H1 (cell line): ENCODE results near the gene FOXN3. TPM values are rescaled to one million over a fixed set of nuclear protein-coding genes. Genes with fewer than 3 reads are reported as not detected.

ENCODE experiments used
- CTCF ChIA-PET: fragments of 300-600 bp; sonication (Branson Sonifier 250); formaldehyde crosslinking; loops from one replicate; lab custom pipeline; 2021; ENCODE audit not compliant: partially characterized antibody; lab: Charles Lee
- POLR2A ChIA-PET: fragments of 300-600 bp; sonication (Branson Sonifier 250); formaldehyde crosslinking; loops from one replicate; lab custom pipeline; 2021; ENCODE audit warnings: inconsistent platforms; ENCODE audit not compliant: partially characterized antibody; lab: Charles Lee
- DNase-seq, 2 experiments: peaks; one replicate each; pipeline versions ENCODE4 v3.0.0 to v3.0.0-alpha.2; 2010 to 2022; ENCODE audit warnings: low spot score in 2 of 2, low read depth in 1 of 2, mixed read lengths in 1 of 2
- FAIRE-seq: peaks from 2 replicates; lab custom pipeline; 2011; peaks lifted over from hg19 to GRCh38; lab: Jason Lieb, UNC
- H2AFZ ChIP-seq: 2 replicates; pipeline ENCODE4 v1.8.1; 2012; ENCODE audit warnings: low read length, inconsistent platforms
- H2AK5ac ChIP-seq: 2 replicates; pipeline ENCODE4 v1.6.1; 2013; ENCODE audit warnings: low read depth, low read length
- H2BK120ac ChIP-seq: replicated peaks from 2 replicates; pipeline ENCODE3; 2013; ENCODE audit warnings: low read depth, low read length, inconsistent platforms
- H2BK12ac ChIP-seq: 2 replicates; pipeline ENCODE4 v1.6.1; 2013; ENCODE audit warnings: low read depth, low read length
- H2BK15ac ChIP-seq: 2 replicates; pipeline ENCODE4 v1.6.1; 2013; ENCODE audit warnings: low read length
- H2BK20ac ChIP-seq: 2 replicates; pipeline ENCODE4 v1.6.1; 2013; ENCODE audit warnings: low read length
- H2BK5ac ChIP-seq: 2 replicates; pipeline ENCODE4 v1.6.1; 2013; ENCODE audit warnings: low read depth, low read length
- H3K14ac ChIP-seq: 2 replicates; pipeline ENCODE4 v1.6.1; 2013; ENCODE audit warnings: inconsistent platforms; ENCODE audit not compliant: insufficient read length
- H3K18ac ChIP-seq: 2 replicates; pipeline ENCODE4 v1.6.1; 2013; ENCODE audit warnings: low read length; ENCODE audit errors: extremely low read depth
- H3K23ac ChIP-seq: 2 replicates; pipeline ENCODE4 v1.6.1; 2013; ENCODE audit warnings: inconsistent platforms; ENCODE audit not compliant: insufficient read length
- H3K23me2 ChIP-seq: 2 replicates; pipeline ENCODE4 v1.6.1; 2013; ENCODE audit warnings: low read depth, low read length
- H3K27ac ChIP-seq: 2 replicates; pipeline ENCODE4 v1.6.1; 2011; ENCODE audit warnings: low read depth, low read length, inconsistent platforms
- H3K27me3 ChIP-seq, 4 experiments: replicated peaks in 1 of 4; 1 replicate in 1 of 4; 2 replicates in 3 of 4; pipeline versions ENCODE4 v1.6.1 to v1.8.1; 2011 to 2013; ENCODE audit warnings: low read length in 3 of 4, mild to moderate bottlenecking in 3 of 4, inconsistent platforms in 2 of 4, mixed read lengths in 2 of 4, moderate library complexity in 1 of 4; ENCODE audit not compliant: control insufficient read depth in 3 of 4, insufficient read depth in 3 of 4; ENCODE audit errors: extremely low read depth in 1 of 4
- H3K36me3 ChIP-seq, 4 experiments: 2 replicates each; pipeline versions ENCODE4 v1.6.1 to v1.8.1; 2011 to 2013; ENCODE audit warnings: mild to moderate bottlenecking in 4 of 4, low read length in 3 of 4, moderate library complexity in 2 of 4, control low read depth in 1 of 4, inconsistent platforms in 1 of 4; ENCODE audit not compliant: insufficient read depth in 4 of 4, control insufficient read depth in 2 of 4
- H3K4ac ChIP-seq: replicated peaks from 2 replicates; pipeline ENCODE3; 2013; ENCODE audit warnings: low read length, low read depth, mixed read lengths, inconsistent platforms; ENCODE audit not compliant: insufficient read length
- H3K4me1 ChIP-seq, 4 experiments: replicated peaks in 1 of 4; 1 replicate in 1 of 4; 2 replicates in 3 of 4; pipeline versions ENCODE4 v1.6.1 to v1.8.1; 2011 to 2013; ENCODE audit warnings: low read length in 3 of 4, inconsistent platforms in 2 of 4, mixed read lengths in 1 of 4; ENCODE audit not compliant: insufficient read depth in 4 of 4, control insufficient read depth in 3 of 4
- H3K4me2 ChIP-seq, 2 experiments: 2 replicates each; pipeline versions ENCODE4 v1.6.1 to v1.8.1; 2011 to 2013; ENCODE audit warnings: low read depth in 2 of 2, low read length in 2 of 2, control low read depth in 1 of 2, inconsistent platforms in 1 of 2, mild to moderate bottlenecking in 1 of 2; ENCODE audit not compliant: insufficient read depth in 1 of 2
- H3K4me3 ChIP-seq, 4 experiments: fragments of 200-600, 300-600 bp in 1 of 4; sonication (generic), shearing (Covaris generic), sonication (Bioruptor Twin) in 1 of 4; 2 replicates each; pipeline versions ENCODE4 v1.5.1 to v1.8.1; 2011 to 2016; ENCODE audit warnings: low read length in 4 of 4, low read depth in 3 of 4, control low read depth in 2 of 4, inconsistent platforms in 2 of 4, mild to moderate bottlenecking in 2 of 4, mixed read lengths in 1 of 4, moderate library complexity in 1 of 4; ENCODE audit not compliant: insufficient read depth in 2 of 4; ENCODE audit errors: extremely low read depth in 1 of 4
- H3K56ac ChIP-seq: replicated peaks from 2 replicates; pipeline ENCODE3; 2013; ENCODE audit warnings: low read depth, mild to moderate bottlenecking, mixed read lengths, low read length, inconsistent platforms; ENCODE audit not compliant: insufficient read length
- H3K79me1 ChIP-seq: 2 replicates; pipeline ENCODE4 v1.6.1; 2013; ENCODE audit warnings: low read depth, low read length, control low read depth
- H3K79me2 ChIP-seq, 2 experiments: 2 replicates each; pipeline versions ENCODE4 v1.6.1 to v1.8.1; 2012 to 2013; ENCODE audit warnings: low read length in 2 of 2, mild to moderate bottlenecking in 2 of 2, inconsistent platforms in 1 of 2; ENCODE audit not compliant: insufficient read depth in 2 of 2, control insufficient read depth in 1 of 2
- H3K9ac ChIP-seq, 4 experiments: replicated peaks in 1 of 4; 1 replicate in 1 of 4; 2 replicates in 3 of 4; pipeline versions ENCODE4 v1.6.1 to v1.8.1; 2011 to 2013; ENCODE audit warnings: low read depth in 3 of 4, low read length in 3 of 4, control low read depth in 2 of 4, mild to moderate bottlenecking in 2 of 4, moderate library complexity in 2 of 4, inconsistent platforms in 1 of 4; ENCODE audit errors: extremely low read depth in 1 of 4
- H3K9me3 ChIP-seq, 2 experiments: 2 replicates each; pipeline versions ENCODE4 v1.6.1 to v1.8.1; 2012 to 2013; ENCODE audit warnings: mild to moderate bottlenecking in 2 of 2, moderate library complexity in 2 of 2, control low read depth in 1 of 2, inconsistent platforms in 1 of 2, low read depth in 1 of 2, low read length in 1 of 2, mixed read lengths in 1 of 2; ENCODE audit not compliant: insufficient read depth in 2 of 2
- H4K20me1 ChIP-seq, 2 experiments: replicated peaks in 1 of 2; 2 replicates each; pipeline versions ENCODE3 to v1.8.1; 2011 to 2013; ENCODE audit warnings: inconsistent platforms in 2 of 2, low read length in 2 of 2, mild to moderate bottlenecking in 1 of 2; ENCODE audit not compliant: insufficient read depth in 2 of 2, control insufficient read depth in 1 of 2
- H4K5ac ChIP-seq: 2 replicates; pipeline ENCODE4 v1.6.1; 2013; ENCODE audit warnings: low read length, low read depth, mixed read lengths, inconsistent platforms; ENCODE audit not compliant: insufficient read length
- H4K8ac ChIP-seq: 2 replicates; pipeline ENCODE4 v1.8.0; 2013; ENCODE audit warnings: mild to moderate bottlenecking, moderate library complexity, low read length, inconsistent platforms; ENCODE audit not compliant: insufficient read depth; ENCODE audit errors: extremely low read depth
- H4K91ac ChIP-seq: replicated peaks from 2 replicates; pipeline ENCODE3; 2013; ENCODE audit warnings: low read length, mixed read lengths, inconsistent platforms; ENCODE audit not compliant: insufficient read length
- BRCA1 ChIP-seq: IDR thresholded peaks from 2 replicates; pipeline ENCODE4 v1.6.1; 2012; ENCODE audit warnings: low read depth, low read length, improper control_type of control experiment
- HDAC2 ChIP-seq, 2 experiments: fragments of 300-600 bp in 1 of 2; sonication (generic) in 1 of 2; IDR thresholded peaks; 2 replicates each; pipeline ENCODE4 v1.6.1; 2011 to 2012; ENCODE audit warnings: low read depth in 2 of 2, low read length in 2 of 2, mild to moderate bottlenecking in 2 of 2, moderate library complexity in 2 of 2, borderline replicate concordance in 1 of 2, inconsistent platforms in 1 of 2
- JUN ChIP-seq: IDR thresholded peaks from 2 replicates; pipeline ENCODE4 v1.6.1; 2011; ENCODE audit warnings: low read depth, mild to moderate bottlenecking, improper control_type of control experiment, low read length
- SIN3A ChIP-seq, 2 experiments: IDR thresholded peaks in 1 of 2; conservative IDR thresholded peaks in 1 of 2; 2 replicates each; pipeline ENCODE4 v1.6.1; 2011 to 2012; ENCODE audit warnings: low read length in 2 of 2, improper control_type of control experiment in 1 of 2, low read depth in 1 of 2, mild to moderate bottlenecking in 1 of 2
- TAF1 ChIP-seq: IDR thresholded peaks from 2 replicates; pipeline ENCODE4 v1.6.1; 2011; ENCODE audit warnings: mild to moderate bottlenecking, low read depth, low read length
- USF2 ChIP-seq: IDR thresholded peaks from 2 replicates; pipeline ENCODE4 v1.6.1; 2011; ENCODE audit warnings: low read length, improper control_type of control experiment
- WGBS, 2 experiments: shearing (Covaris generic) in 1 of 2; methylation state at CpG; one replicate each; pipeline versions ENCODE4 v1.1.6 to v1.1.7; 2013 to 2015; ENCODE audit warnings: low lambda C conversion rate in 2 of 2, mixed read lengths in 2 of 2, inconsistent platforms in 1 of 2, low coverage in 1 of 2, missing lambda C conversion rate in 1 of 2; ENCODE audit not compliant: insufficient replicate concordance in 2 of 2, insufficient coverage in 1 of 2, insufficient read length in 1 of 2; ENCODE audit errors: extremely low coverage in 1 of 2, missing lambda C conversion rate in 1 of 2; 5-methylcytosine and 5-hydroxymethylcytosine counted together
- polyA plus RNA-seq, 7 experiments: library from polyadenylated mRNA; depleted of rRNA in 3 of 7; stranded (reverse) in 5 of 7; unstranded in 2 of 7; fragments of >200 nt in 5 of 7; fragments of 200-250 nt in 2 of 7; gene quantifications; 1 replicate in 5 of 7; 2 replicates in 1 of 7; 4 replicates in 1 of 7; pipeline versions ENCODE4 v1.2.1 to v1.2.3, GENCODE V29; 2011 to 2013; ENCODE audit warnings: missing spikeins in 2 of 7, mixed read lengths in 2 of 7
- total RNA-seq: library from RNA; stranded (reverse); fragmentation: NEBNext Ultra II Directional; extraction: Animal tissue kit (Norgen Biotek cat#: 25700); gene quantifications from 2 replicates; pipeline ENCODE4 v1.2.1, GENCODE V29; 2021

Gene FOXN3
- total and polyA plus RNA-seq, 2 of the 8 experiments (the other 6 are each of a cell fraction or from before 2014, with no cell fraction given): 52.6 to 178 TPM

- no peak overlapping the region for H3K4me3 ChIP-seq
- no peak for DNase-seq
- no peak overlapping the region for H3K4ac ChIP-seq
- no peak overlapping the region for H3K9ac ChIP-seq
- H3K56ac ChIP-seq: no peak overlapping the region
- H4K8ac ChIP-seq: no peak overlapping the region
- no peak overlapping the region for H2BK12ac ChIP-seq
- no peak overlapping the region for H2BK120ac ChIP-seq
- no peak overlapping the region for H2BK5ac ChIP-seq
- POLR2A ChIA-PET: no interaction called here
- no peak overlapping the region for H4K91ac ChIP-seq
- H2BK20ac ChIP-seq: no peak overlapping the region
- H3K4me1 ChIP-seq: peaks cover 0 to 4% (median 2%) of the 10 kb centered on the region in 4 experiments; a peak in 4 of 7 replicates
- peaks cover 0 to 4% of the 10 kb centered on the region in 2 experiments for H4K20me1 ChIP-seq
- H3K27ac ChIP-seq: no peak overlapping the region
- TF ChIP-seq JUN: no peak
- no peak for TF ChIP-seq BRCA1
- TF ChIP-seq USF2: no peak
- no peak for TF ChIP-seq TAF1
- no peak for TF ChIP-seq HDAC2 (IDR thresholded peaks at IDR 0.05; ENCODE audit: borderline replicate concordance in 1 of 2, low read depth in 2 of 2, low read length in 2 of 2)
- TF ChIP-seq SIN3A (conservative IDR thresholded peaks at IDR 0.05 in 1 of 2, IDR thresholded peaks at IDR 0.05 in 1 of 2; ENCODE audit: low read depth in 1 of 2, low read length in 2 of 2): no peak
- TF ChIP-seq, all 59 proteins: peak for 0
- Histone ChIP-seq H3K79me1 (peaks cover 8% of the 10 kb centered on the region), H3K23me2 (no peaks in the 10 kb centered on the region; the same call in 1 of the 2 replicates), H3K9me3 (peaks cover 18% of the 10 kb centered on the region in 2 experiments; a peak in 3 of 4 replicates), H3K14ac (no peak overlapping the region), H3K79me2 (peaks cover 4 to 85% of the 10 kb centered on the region in 2 experiments; a peak in 3 of 4 replicates), H4K5ac (no peak overlapping the region), H3K36me3 (peaks cover 0 to 39% (median 11%) of the 10 kb centered on the region in 4 experiments), H2AFZ (no peak overlapping the region), H2BK15ac (no peak overlapping the region), H3K18ac (no peak overlapping the region), H3K4me2 (no peak overlapping the region), H2AK5ac (no peak overlapping the region), H3K23ac (no peak overlapping the region), H3K27me3 (no peaks in the 10 kb centered on the region)
- no peak for FAIRE-seq
- 96% methylated on average over 4 of the region's 4 CpGs; no CpG with 5 or more reads in 1 of the 2 experiments for WGBS, 2 experiments
- CTCF ChIA-PET: interaction anchor here (1.6 kb wide), 1 partner anchor 12 kb away, joined by 3 read pairs; no protein-coding TSS in a partner anchor
Observed at GRCh38 chr14:89319687-89320086, 97.3 kb downstream of the FOXN3 start.
